OCI-LY1 (cell line): ENCODE measurements around the gene GDPD4.

Experiments used
- H2AFZ ChIP-seq: fragments of 200-600 bp; sonication (generic), shearing (Covaris generic); 2 replicates; pipeline ENCODE4 v1.6.0; 2014; ENCODE audit warnings: antibody characterized with exemption, mild to moderate bottlenecking, low read length
- H3F3A ChIP-seq: fragments of 200-600 bp; sonication (generic), shearing (Covaris generic); 2 replicates; pipeline ENCODE4 v1.6.0; 2014; ENCODE audit warnings: mild to moderate bottlenecking, antibody characterized with exemption, low read length, moderate library complexity; ENCODE audit not compliant: insufficient read depth
- H3K27ac ChIP-seq: fragments of 200-600 bp; sonication (generic); 2 replicates; pipeline ENCODE4 v1.5.1; 2014; ENCODE audit warnings: low read length, mixed run types, mild to moderate bottlenecking, low read depth; ENCODE audit not compliant: poor library complexity, severe bottlenecking
- H3K27me3 ChIP-seq: fragments of 200-600 bp; sonication (generic); 2 replicates; pipeline ENCODE4 v1.6.0; 2014; ENCODE audit warnings: antibody characterized with exemption, mild to moderate bottlenecking, low read length, moderate library complexity; ENCODE audit not compliant: insufficient read depth
- H3K36me3 ChIP-seq: fragments of 200-600 bp; sonication (generic); 2 replicates; pipeline ENCODE4 v1.6.1; 2014; ENCODE audit warnings: mild to moderate bottlenecking, antibody characterized with exemption, low read length, moderate library complexity, mixed read lengths; ENCODE audit not compliant: insufficient read depth
- H3K4me1 ChIP-seq: fragments of 200-600 bp; sonication (generic); 2 replicates; pipeline ENCODE4 v1.5.1; 2014; ENCODE audit warnings: mild to moderate bottlenecking, low read length, moderate library complexity; ENCODE audit not compliant: insufficient read depth, severe bottlenecking
- H3K4me2 ChIP-seq: fragments of 200-600 bp; sonication (generic), shearing (Covaris generic); 2 replicates; pipeline ENCODE4 v1.6.1; 2014; ENCODE audit warnings: low read length
- H3K4me3 ChIP-seq: fragments of 200-600 bp; sonication (generic); 2 replicates; pipeline ENCODE4 v1.5.1; 2014; ENCODE audit warnings: low read length, low read depth, mild to moderate bottlenecking, mixed read lengths; ENCODE audit not compliant: poor library complexity, severe bottlenecking
- H3K79me2 ChIP-seq: fragments of 200-600 bp; shearing (Covaris generic); 2 replicates; pipeline ENCODE4 v1.6.1; 2016; ENCODE audit warnings: mixed run types, low read length, mixed read lengths; ENCODE audit not compliant: insufficient read depth
- H3K9ac ChIP-seq: fragments of 200-600 bp; sonication (generic), shearing (Covaris generic); 2 replicates; pipeline ENCODE4 v1.6.1; 2014; ENCODE audit warnings: mild to moderate bottlenecking, low read length, mixed read lengths
- H3K9me2 ChIP-seq: fragments of 200-600 bp; sonication (generic), shearing (Covaris generic); 2 replicates; pipeline ENCODE4 v1.6.1; 2014; ENCODE audit warnings: low read depth, mild to moderate bottlenecking, low read length, mixed read lengths
- H3K9me3 ChIP-seq: fragments of 200-600 bp; shearing (Covaris generic); 2 replicates; pipeline ENCODE4 v1.6.1; 2014; ENCODE audit warnings: low read length, mixed read lengths
- H4K20me1 ChIP-seq: fragments of 200-600 bp; sonication (generic), shearing (Covaris generic); 2 replicates; pipeline ENCODE4 v1.6.0; 2016; ENCODE audit warnings: mild to moderate bottlenecking, low read length; ENCODE audit not compliant: insufficient read depth
- CTCF ChIP-seq: fragments of 200-600 bp; sonication (generic), shearing (Covaris generic); IDR thresholded peaks from 2 replicates; pipeline ENCODE4 v1.5.1; 2017; ENCODE audit warnings: mild to moderate bottlenecking, antibody characterized with exemption, low read length, moderate library complexity, mixed read lengths
- EZH2 ChIP-seq: fragments of 200-600 bp; sonication (generic), shearing (Covaris generic); IDR thresholded peaks from 2 replicates; pipeline ENCODE4 v1.8.0; 2017; ENCODE audit warnings: borderline replicate concordance, mixed run types, mild to moderate bottlenecking, antibody characterized with exemption, low read length, moderate library complexity, mixed read lengths

GDPD4 gene

GRCh38 chr11:77345621-77346020 is 44.1 kb upstream of the GDPD4 start:
- no peaks in the 10 kb centered on the region for H3K27me3 ChIP-seq
- no peaks in the 10 kb centered on the region for H3K9me2 ChIP-seq
- no peaks in the 10 kb centered on the region for H3F3A ChIP-seq
- no peak overlapping the region for H3K4me2 ChIP-seq
- no peak overlapping the region for H2AFZ ChIP-seq
- no peaks in the 10 kb centered on the region for H3K9me3 ChIP-seq
- H3K79me2 ChIP-seq = no peaks in the 10 kb centered on the region
- H3K36me3 ChIP-seq = no peaks in the 10 kb centered on the region
- TF ChIP-seq CTCF = no peak
- TF ChIP-seq EZH2 = no peak
- no peaks in the 10 kb centered on the region for H3K4me1 ChIP-seq
- no peaks in the 10 kb centered on the region for H4K20me1 ChIP-seq
- H3K27ac ChIP-seq = no peak overlapping the region
- no peak overlapping the region for H3K9ac ChIP-seq
- no peak overlapping the region for H3K4me3 ChIP-seq

- no peaks in the 10 kb centered on the region for H3K4me1 ChIP-seq
- H4K20me1 ChIP-seq = no peaks in the 10 kb centered on the region
- no peaks in the 10 kb centered on the region for H3K9me3 ChIP-seq
- H3K79me2 ChIP-seq = no peaks in the 10 kb centered on the region
- no peak overlapping the region for H3K27ac ChIP-seq
- no peak overlapping the region for H3K9ac ChIP-seq
- H2AFZ ChIP-seq = no peak overlapping the region
- no peak overlapping the region for H3K4me3 ChIP-seq
- H3K36me3 ChIP-seq = no peaks in the 10 kb centered on the region
- no peaks in the 10 kb centered on the region for H3K9me2 ChIP-seq
- TF ChIP-seq EZH2 (no peak), CTCF (no peak)
- H3K4me2 ChIP-seq = no peak overlapping the region
- H3K27me3 ChIP-seq = no peaks in the 10 kb centered on the region
- H3F3A ChIP-seq = no peaks in the 10 kb centered on the region
These were observed 39.0 kb upstream of the GDPD4 start for GRCh38 chr11:77340501-77340900.

- H2AFZ ChIP-seq = no peak overlapping the region
- TF ChIP-seq CTCF (no peak), EZH2 (no peak)
- no peaks in the 10 kb centered on the region for H3K27me3 ChIP-seq
- H3K4me1 ChIP-seq = no peaks in the 10 kb centered on the region
- no peaks in the 10 kb centered on the region for H3K9me3 ChIP-seq
- H3K79me2 ChIP-seq = no peaks in the 10 kb centered on the region
- H3K4me2 ChIP-seq = no peak overlapping the region
- no peak overlapping the region for H3K27ac ChIP-seq
- no peaks in the 10 kb centered on the region for H3K36me3 ChIP-seq
- no peaks in the 10 kb centered on the region for H4K20me1 ChIP-seq
- no peaks in the 10 kb centered on the region for H3F3A ChIP-seq
- H3K9ac ChIP-seq = no peak overlapping the region
- no peak overlapping the region for H3K4me3 ChIP-seq
- H3K9me2 ChIP-seq = no peaks in the 10 kb centered on the region
These were observed 30.8 kb upstream of the GDPD4 start for GRCh38 chr11:77332259-77332658.
